HG03103 (cell line): ENCODE data around the gene NFIA.

ENCODE experiments used
- ATAC-seq: cut with Tn5 transposase; IDR thresholded peaks from one replicate; pipeline ENCODE4 v1.9.1; 2021; ENCODE audit warnings: low read depth; ENCODE audit not compliant: unreplicated experiment

The NFIA gene

DNA sequence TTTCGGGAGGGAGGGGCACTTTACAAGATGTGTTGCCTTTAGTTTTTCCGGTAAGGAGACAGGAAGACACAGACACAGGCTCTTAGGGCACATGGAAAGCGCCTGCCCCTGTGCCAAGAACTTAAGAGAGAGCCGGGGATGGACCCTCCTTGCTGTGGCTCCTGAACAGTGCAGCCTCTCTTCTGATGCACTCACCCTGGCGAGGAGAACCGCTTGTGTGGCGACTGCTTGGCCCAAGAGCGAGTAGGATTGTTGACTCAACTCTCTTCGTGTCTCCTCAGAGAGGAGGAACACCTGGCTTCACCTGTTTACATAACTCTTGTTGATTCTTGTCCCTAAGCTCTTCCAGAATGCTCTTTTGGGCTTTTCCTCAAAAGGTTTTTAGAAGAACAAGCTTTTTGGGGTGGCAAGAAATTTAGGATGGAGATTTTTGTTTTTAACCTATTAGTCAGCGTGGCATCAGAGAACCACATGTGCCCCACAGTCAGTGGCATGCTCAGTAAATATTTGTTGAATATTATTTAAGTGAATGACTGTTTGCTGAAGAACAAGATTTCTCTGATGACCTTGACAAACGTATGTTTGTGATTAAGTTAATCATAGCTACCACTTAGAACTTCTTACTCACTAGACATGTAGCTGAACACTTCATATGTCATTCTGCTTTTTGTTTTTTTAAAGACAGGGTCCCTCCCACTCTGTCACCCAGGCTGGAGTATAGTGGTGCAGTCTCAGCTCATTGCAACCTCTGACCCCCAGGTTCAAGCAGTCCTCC, 60.6 kb downstream of the NFIA start:
- no peak for ATAC-seq

DNA sequence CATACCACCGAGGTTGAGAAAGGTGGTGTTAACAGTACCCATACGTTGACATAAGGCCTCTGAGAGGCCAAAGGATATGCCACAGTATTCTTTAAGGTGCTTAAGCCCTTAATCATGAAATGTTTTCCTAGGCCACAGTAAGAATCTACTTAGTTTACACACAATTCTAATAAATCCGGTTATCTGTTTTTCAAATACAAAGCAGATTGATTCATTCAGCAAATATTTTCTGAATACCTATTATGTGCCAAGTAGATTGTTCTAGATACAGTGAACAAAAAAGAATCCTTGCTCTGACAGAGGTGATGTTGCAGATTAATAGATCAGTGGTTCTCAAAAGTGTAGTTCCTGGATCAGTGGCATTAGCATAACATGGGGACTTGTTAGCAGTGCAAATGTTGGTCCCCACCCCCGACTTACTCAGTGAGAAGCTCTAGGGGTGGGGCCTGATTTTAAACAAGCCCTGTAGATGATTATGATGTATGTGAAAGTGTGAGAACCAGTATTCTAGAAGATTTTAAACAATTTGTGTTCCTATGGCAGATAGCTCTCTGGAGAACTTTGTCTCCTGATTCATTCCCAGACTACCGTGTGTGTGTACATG, 61.6 kb downstream of the NFIA start:
- no peak for ATAC-seq

DNA sequence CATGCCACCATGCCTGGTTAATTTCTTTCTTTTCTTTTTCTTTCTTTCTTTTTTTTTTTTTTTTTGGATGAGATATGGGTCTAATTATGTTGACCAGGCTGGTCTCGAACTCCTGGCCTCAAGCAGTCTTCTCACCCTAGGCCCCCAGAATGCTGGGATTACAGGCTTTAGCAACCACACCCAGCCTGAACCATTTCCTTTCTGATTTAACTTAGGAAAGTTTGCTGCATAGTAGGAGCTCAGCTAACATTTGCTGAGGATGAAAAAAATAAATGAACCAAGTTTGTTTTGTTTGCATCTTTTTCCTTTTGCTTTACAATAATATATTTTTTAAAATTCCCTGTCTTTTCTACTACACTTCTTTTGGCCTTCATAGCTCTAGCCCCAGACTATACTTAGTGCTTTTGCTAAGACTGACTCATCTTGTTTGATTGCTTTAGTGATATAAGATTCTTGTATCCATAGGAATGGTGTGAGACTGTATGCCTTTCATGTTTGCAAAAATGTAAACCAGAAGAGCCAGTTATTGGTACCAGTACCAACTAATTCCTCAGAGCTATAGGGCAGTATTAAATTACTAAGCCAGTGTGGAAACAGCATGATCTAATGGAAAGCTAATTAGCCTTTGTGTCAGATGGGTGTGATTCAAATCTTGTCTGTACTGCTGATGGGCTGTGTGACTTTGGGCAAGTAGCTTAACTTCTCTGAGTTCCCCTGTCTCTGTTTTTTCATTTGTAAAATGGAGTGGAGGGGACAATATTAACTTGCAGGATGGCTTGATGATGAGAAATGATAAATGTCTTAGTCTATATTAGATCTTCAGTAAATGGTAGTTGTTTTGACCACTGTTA, 66.9 kb downstream of the NFIA start:
- no peak for ATAC-seq

DNA sequence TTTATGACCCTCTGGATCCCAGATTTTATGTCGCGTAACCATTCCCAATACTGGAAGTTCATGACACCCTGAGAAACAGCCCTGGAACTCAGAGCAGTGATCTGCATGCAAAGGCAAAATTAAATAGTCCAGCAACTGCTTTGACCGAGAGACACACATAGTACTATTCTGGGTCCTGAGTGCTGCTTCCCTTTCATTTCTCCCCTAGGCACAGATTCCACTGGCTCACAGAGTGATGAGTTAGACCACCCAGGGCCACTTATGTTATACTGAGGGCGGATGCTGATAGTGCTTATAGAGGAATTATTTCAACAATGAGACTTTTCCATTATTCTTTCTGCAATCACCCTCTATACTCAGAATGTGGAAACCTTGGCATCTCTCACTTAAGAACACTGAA, 69.2 kb downstream of the NFIA start:
- ATAC-seq, result no peak

DNA sequence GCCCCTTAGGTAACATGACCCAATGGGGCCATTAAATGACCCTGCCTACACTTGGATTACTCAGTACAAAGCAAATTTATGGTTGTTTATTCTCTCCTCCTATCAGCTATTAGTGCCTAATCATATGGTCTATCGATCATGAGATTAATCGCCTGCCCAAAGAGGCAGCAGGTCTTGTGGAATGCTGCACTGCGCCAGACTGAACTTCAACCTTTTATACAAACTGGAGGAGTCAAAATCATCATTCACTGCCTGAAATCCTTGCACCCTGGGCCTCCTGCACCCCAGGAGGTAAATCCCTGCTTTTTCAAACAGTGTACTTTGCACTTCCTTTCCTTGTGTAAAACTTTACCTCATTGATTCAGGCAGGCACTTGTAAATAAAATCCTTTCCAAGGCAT, 69.7 kb downstream of the NFIA start:
- no peak for ATAC-seq

DNA sequence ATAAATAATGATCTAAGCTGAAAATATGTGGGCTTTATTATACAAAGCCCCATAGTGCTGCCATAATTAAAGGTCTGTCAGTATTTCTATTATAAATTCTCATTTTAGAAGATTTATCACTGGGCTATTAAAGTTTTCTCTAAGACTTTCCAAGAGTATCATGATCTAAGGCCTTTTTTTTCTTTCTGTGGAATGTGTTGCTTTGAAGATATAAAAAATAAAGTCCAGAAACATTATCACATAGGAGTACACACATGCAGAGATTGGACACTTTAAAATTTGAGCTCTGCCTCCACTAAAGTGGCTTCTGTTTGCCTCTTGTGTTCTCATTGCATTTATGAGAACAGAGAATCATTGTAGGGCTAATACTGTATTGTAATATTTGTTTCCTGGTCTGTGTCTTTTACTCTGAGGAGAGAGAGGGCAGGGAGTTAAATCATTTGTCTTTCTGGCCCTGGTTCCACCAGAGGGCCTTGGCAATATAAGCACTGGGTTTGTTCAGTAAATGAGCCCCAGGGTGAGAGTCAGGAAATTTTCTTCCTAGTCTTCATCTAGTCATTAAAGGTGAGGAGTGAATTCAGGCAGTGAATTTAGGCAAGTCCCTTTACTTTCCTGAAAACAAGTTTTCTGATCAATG, 70.2 kb downstream of the NFIA start:
- no peak for ATAC-seq

DNA sequence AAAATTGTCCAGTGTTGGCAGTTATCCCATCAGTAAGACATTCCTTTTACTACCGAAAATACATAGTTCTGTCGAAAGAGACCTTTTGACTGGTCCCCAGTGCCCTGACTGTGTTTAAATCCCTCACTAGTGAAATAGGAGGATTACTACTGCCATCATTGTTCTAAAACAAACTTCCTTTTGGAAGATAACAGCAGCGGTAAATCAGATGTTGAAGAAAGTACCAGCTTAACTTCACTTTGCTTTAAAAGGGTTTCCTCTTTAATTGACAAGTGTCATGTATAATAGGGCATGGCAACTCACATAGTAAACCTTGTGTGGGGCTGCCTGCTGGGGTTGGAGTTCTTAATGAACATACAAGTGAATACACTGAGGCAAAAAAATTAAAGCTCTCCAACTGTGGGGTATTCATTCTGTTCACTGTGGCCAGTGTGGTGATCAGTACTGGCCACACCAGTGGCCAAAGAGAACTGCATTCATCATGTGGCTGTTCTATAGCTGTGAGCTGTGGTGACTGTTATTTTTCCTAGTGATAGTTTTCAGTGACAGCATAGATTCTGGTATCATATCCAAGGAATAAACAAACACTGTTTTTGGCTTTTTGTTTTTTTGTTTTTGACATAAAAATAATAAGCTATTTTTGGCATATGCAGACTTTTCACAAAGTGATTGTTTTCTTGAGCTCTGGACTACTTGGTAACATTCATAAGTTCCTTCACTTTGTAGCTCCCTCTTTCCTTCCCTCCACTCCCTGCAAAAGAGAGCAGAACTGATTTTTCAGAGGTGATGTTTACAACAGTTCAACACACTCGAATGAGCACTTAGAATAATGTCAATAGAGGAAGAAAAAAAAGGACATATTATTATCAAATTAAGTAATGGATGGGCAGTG, 74.5 kb downstream of the NFIA start:
- no peak for ATAC-seq

DNA sequence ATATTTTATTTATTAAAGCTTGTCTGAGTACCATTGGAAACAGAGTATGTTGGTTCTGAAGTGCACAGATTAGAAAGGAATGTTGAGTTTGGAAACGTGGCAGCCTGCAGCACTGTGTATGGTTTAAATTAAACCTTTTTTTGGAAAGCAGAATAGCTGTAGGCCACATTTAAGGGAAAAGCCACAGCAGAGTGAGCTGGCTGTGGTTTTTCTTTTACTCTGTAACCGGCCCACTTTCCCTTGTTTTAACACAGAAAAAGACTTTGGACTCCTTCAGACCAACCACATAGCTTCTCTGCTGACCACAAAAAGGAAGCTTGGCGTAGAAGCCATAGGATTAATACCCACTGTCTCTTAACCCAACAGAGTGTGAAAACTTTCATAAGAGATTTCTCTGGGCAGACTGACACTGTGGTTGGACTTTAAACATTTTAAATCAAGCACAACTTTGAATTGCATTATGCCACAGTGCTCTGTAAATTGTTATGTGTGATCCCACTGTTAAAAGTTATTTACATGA, 75.2 kb downstream of the NFIA start:
- no peak for ATAC-seq

DNA sequence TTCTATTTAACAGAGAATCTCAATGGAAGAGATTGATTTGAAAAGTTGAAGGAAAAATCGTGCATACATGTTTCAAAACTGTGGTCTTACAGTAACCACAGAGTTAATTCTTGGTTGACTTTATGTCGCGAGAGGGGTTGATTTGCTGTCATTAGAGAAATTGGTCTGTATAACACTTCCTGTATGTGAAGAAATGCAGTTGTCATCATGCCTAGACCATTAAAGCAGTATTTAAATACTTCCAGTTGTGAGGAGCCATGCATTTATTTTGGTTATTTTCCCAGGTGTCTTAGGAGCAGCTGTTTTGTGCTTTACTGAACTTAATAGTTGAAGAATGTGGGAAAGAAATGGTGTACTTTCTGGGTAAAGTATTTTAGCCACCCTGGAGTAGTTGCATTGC, 76.2 kb downstream of the NFIA start:
- no peak for ATAC-seq

DNA sequence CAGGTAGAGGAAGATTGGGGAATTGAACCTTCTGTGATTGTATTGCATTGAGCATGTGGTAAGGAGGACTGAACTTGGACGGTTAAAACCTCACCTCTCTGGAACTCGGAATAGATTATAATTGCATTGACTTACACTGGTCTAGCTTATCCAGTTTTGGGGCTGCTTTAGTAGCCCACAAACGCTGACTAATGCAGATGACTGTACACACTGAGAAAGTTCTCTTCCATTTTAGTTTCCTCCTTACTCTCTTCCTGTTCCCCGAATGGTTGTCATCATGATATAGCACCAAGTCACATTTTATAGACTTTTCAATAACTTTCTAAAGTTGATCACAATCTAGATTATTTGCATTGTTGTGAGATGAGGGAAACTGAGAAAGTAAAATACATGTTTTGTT, 78.2 kb downstream of the NFIA start:
- ATAC-seq, result no peak

DNA sequence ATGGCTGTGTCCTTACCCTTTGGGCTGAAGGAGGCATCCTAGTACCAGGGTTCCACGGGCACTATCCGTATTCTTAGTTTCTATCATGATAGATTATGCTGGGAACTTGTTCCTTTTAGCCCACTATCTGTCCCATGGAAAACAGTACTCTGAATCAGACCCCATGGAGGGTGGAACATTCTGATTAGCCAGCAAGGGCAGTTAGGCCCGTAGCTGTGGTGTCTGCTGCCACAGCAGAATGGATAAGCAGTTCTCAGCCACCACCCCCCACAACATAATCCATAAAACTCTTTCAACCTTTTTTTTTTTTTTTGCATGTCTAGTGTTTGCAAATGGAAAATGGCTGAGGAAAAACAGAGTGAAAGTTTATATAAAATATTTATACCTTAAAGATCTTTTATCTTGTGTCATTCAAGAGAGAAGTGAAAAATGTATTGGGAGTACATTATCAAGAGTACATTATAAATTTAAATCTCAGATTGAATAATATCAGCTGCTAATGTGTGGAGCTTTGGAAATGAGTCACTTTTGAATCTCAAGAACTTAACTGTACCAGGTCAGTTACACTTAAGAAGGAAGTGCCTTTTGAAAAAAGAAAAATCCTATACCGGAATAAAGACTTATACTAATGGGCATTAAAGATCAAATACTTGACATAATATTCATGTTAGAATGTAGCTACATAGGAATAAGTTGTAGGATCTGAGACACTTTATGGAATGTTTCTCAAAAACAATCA, 80.3 kb downstream of the NFIA start:
- no peak for ATAC-seq

DNA sequence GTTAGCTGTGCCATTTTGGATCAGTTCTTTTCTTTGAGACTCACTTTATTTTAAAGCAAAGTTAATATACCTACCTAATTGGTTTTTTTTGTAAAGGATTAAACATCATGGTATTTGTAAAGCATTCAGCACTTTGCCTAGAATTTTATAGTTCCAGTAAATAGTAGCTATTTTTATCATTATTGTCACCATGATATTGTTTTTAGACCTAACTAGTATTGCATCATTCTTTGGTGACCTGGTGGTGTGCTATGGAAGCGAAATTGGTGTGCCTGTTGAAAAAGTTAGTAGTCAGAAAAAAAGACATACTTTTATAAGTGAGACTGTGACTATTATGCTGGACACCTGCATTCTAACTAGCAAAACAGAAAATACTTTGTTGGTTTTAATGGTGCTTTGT, 81.0 kb downstream of the NFIA start:
- ATAC-seq, result no peak

DNA sequence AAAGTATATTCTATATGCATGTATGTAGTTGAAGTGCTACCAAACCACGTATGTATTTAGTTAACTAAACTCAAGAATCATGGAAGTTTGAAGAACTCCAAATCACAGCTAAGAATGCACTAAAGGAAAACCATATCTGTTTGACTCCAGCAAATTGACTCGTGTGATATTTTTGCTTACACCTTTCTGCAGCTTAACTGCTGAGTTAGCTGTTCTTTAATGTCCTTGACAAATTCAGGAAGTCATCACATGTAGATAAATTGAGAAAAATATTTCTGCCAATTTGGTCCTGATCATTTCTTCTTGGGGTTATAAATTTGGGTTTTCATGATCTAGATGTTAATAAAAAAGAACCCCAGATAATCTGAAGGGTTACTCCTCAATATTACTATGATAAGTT, 83.0 kb downstream of the NFIA start:
- no peak for ATAC-seq

DNA sequence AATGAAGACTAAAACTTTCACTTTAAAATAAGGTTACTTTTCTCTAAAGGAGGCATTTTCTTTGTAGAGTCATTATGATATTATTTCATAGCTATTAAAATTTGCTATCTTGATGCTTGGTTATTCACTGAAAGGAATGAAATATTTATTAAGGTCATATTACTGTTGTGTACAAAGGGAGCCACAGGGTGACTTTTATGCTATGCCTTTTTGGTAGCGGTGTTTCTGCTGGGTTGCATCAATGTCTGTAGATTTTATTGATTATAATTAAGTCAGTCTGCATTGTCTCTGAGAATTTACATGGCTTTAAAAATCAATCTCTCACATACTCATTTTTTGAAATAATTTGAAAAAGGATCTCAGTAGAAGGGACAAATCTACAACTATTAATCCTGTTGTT, 84.9 kb downstream of the NFIA start:
- no peak for ATAC-seq

DNA sequence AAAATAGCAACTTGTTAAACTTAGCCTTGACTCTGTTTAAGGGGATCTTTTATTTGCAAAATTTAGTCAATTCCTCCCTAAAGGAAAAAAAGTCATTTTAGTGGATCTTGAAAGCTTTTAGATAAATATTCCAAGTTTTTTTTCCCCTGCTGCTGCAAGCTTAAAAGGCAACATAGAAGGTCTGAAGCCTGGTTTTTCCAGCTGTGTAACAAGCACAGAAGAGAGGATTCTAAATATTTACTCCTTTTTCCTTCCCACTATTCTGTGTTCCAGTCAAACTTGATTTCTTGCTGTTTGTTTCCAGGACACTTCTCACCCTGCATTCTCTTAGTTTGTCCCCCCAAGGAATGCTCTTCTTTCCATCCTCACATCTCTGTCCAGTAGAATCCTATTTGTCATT, 86.7 kb downstream of the NFIA start:
- ATAC-seq, result no peak

DNA sequence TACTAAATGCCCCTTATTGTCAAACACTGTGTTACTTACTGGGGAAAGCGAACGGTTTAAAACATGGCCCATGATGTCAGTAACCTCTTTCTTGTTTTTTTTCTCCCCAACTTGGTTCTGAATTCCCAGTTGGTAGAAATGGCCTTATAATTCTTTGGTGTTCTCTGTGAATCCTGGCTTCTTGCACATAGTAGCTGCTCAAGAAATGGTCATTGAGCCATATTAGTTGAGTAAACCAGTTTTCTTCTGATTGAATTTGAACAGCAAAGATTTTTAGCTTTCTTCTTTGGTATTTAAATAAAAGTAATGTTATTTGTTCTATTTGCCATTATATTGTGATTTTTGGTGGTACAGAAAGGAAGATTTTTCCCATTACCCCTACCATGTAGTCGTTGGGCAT, 87.3 kb downstream of the NFIA start:
- ATAC-seq, result no peak

DNA sequence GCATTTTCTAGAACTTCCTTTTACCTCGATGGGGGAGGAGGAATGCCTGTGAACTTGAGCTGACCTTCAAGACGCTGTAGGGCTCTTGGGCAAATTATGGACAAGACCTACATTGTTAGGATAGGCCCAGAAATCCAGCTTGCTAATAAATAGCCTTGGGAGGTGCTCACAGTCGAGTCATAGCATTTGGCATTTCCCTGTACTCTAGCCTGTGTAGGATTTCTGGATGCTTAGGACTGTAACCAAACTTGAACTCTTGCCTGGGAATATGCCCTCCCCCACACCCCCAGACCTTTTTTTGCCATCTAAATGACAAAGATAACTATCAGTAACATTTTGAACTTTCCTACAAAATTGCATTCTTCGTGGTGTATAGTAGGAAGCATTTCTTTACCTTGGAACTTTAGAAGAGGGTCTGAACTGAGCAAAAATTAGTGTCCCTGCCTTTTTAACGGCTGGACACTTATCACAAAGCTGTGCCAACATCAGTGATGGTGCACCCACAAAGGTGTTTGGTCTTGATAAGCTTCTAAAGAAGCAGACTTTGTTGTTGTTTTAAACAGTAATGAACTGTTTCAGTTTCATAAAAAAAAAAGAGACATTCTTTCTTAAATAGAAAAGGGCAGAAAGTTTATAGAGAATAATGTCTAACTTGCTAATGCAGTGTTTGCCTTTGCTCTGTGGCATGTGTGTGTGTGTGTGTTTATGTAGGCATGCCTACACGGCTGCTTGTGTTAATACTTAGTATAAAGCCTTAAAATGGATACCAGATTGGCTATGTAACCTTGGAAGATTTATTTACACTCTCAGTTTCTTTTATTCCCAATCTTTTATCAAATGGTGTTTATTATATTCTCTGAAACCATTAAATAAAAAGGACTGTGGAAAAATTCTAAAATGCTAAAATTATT, 88.2 kb downstream of the NFIA start:
- no peak for ATAC-seq

DNA sequence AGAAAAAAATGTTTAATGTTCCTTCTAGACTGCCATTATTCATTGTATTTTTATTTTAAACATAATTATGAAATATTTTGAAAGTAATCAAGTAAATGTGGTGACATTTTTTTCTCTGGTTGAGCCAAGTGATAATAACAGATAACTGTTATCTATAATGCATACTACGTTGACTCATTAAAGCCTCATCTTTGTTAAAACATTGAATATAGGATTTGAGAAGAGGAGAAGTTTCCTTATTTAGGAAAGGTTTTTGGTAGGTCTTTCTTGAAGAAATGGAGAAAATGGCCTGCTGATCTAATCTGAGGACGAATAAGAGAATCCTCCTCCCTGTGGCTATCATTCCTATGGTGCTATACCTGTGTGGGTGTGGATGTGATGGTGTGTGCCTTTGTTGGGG, 89.0 kb downstream of the NFIA start:
- ATAC-seq, result no peak
